SJCRH30 (cell line): ENCODE results near the gene STAT5B. TPM values are rescaled to one million over a fixed set of nuclear protein-coding genes. Genes with fewer than 3 reads are reported as not detected.
"Not testable (repeated sequence)": the region's sequence is repeated elsewhere in the genome, so short reads cannot be mapped to it uniquely, and the experiment has no call there.

Source experiments
- DNase-seq, 2 experiments: peaks; one replicate each; pipeline ENCODE4 v3.0.0-alpha.2; 2015 to 2020
- H3K27ac ChIP-seq: fragments of 250-450 bp; sonication (Bioruptor Pico); 2 replicates; pipeline ENCODE4 v1.5.1; 2020; ENCODE audit warnings: mild to moderate bottlenecking, moderate library complexity
- H3K27me3 ChIP-seq: fragments of 250-450 bp; sonication (Bioruptor Pico); 2 replicates; pipeline ENCODE4 v1.5.1; 2020; ENCODE audit warnings: mild to moderate bottlenecking, moderate library complexity
- H3K36me3 ChIP-seq: fragments of 250-450 bp; sonication (Bioruptor Pico); 2 replicates; pipeline ENCODE4 v1.5.1; 2020; ENCODE audit warnings: mild to moderate bottlenecking, moderate library complexity
- H3K4me1 ChIP-seq: fragments of 250-450 bp; sonication (Bioruptor Pico); 2 replicates; pipeline ENCODE4 v1.5.1; 2020; ENCODE audit warnings: mild to moderate bottlenecking, moderate library complexity
- H3K4me3 ChIP-seq: fragments of 250-450 bp; sonication (Bioruptor Pico); 2 replicates; pipeline ENCODE4 v1.5.1; 2020; ENCODE audit warnings: mild to moderate bottlenecking, moderate library complexity
- H3K9me3 ChIP-seq: fragments of 250-450 bp; sonication (Bioruptor Pico); replicated peaks from 2 replicates; pipeline ENCODE4 v1.5.1; 2020; ENCODE audit warnings: mild to moderate bottlenecking, moderate library complexity
- total RNA-seq: library from RNA; depleted of rRNA; stranded (reverse); fragments of >200 nt; shearing (Covaris generic); gene quantifications from 2 replicates; pipeline ENCODE4 v1.2.3, GENCODE V29; 2014; rRNA removed

STAT5B gene
- 25.7 and 31.1 TPM in 2 replicates for total RNA-seq

- H3K9me3 ChIP-seq, result no peaks in the 10 kb centered on the region
- no peaks in the 10 kb centered on the region for H3K36me3 ChIP-seq
- H3K27me3 ChIP-seq, result peaks cover 10% of the 10 kb centered on the region
- DNase-seq, result peak; percentile 51 to 67
- no peak within 1 kb of the TSS for H3K27ac ChIP-seq
- H3K4me3 ChIP-seq, result peak within 1 kb of the TSS; percentile 88
- peaks cover 15% of the 10 kb centered on the region for H3K4me1 ChIP-seq
Observed at GRCh38 chr17:42276359-42276608, at the start of gene STAT5B. TSS of gene STAT5B (minus strand) at chr17:42276391. CDS start at chr17:42232127, 44,264 bp downstream.

GRCh38 chr17:42325026-42325425, 48.8 kb upstream of the STAT5B start:
- peaks cover 31% of the 10 kb centered on the region for H3K36me3 ChIP-seq
- H3K4me3 ChIP-seq, result no peak overlapping the region
- H3K9me3 ChIP-seq, result no peaks in the 10 kb centered on the region
- no peak overlapping the region for H3K27ac ChIP-seq
- no peak for DNase-seq
- no peaks in the 10 kb centered on the region for H3K27me3 ChIP-seq
- H3K4me1 ChIP-seq, result peaks cover 20% of the 10 kb centered on the region

- Histone ChIP-seq H3K4me1 (peaks cover 4% of the 10 kb centered on the region), H3K27ac (no peak overlapping the region), H3K9me3 (no peaks in the 10 kb centered on the region), H3K27me3 (no peaks in the 10 kb centered on the region), H3K36me3 (peaks cover 39% of the 10 kb centered on the region), H3K4me3 (no peak overlapping the region)
- no peak for DNase-seq
Observed at GRCh38 chr17:42323268-42323773, 47.1 kb upstream of the STAT5B start.

- no peak overlapping the region for H3K4me3 ChIP-seq
- H3K27me3 ChIP-seq, result no peaks in the 10 kb centered on the region
- no peak overlapping the region for H3K27ac ChIP-seq
- peaks cover 39% of the 10 kb centered on the region for H3K36me3 ChIP-seq
- H3K9me3 ChIP-seq, result no peaks in the 10 kb centered on the region
- no peaks in the 10 kb centered on the region for H3K4me1 ChIP-seq
- peak; percentile 94 to 95 for DNase-seq
Observed at GRCh38 chr17:42322382-42323267, 46.4 kb upstream of the STAT5B start.

GRCh38 chr17:42321555-42321954, 45.4 kb upstream of the STAT5B start:
- no peaks in the 10 kb centered on the region for H3K9me3 ChIP-seq
- no peaks in the 10 kb centered on the region for H3K4me1 ChIP-seq
- H3K4me3 ChIP-seq, result no peak overlapping the region
- DNase-seq, result no peak
- H3K36me3 ChIP-seq, result peaks cover 33% of the 10 kb centered on the region
- no peak overlapping the region for H3K27ac ChIP-seq
- no peaks in the 10 kb centered on the region for H3K27me3 ChIP-seq

GRCh38 chr17:42317967-42318366, 41.8 kb upstream of the STAT5B start:
- DNase-seq, H3K27ac ChIP-seq, H3K4me3 ChIP-seq, H3K9me3 ChIP-seq, H3K27me3 ChIP-seq, H3K4me1 ChIP-seq: not testable (repeated sequence)
- H3K36me3 ChIP-seq, result peaks cover 35% of the 10 kb centered on the region

GRCh38 chr17:42317266-42317845, 41.2 kb upstream of the STAT5B start:
- Histone ChIP-seq H3K36me3 (peaks cover 32% of the 10 kb centered on the region), H3K27ac (no peak overlapping the region), H3K4me1 (no peaks in the 10 kb centered on the region), H3K9me3 (no peaks in the 10 kb centered on the region), H3K27me3 (no peaks in the 10 kb centered on the region), H3K4me3 (no peak overlapping the region)
- no peak for DNase-seq

- no peaks in the 10 kb centered on the region for H3K27me3 ChIP-seq
- no peaks in the 10 kb centered on the region for H3K9me3 ChIP-seq
- no peak overlapping the region for H3K27ac ChIP-seq
- no peak for DNase-seq
- H3K4me1 ChIP-seq, result peaks cover 3% of the 10 kb centered on the region
- H3K4me3 ChIP-seq, result no peak overlapping the region
- H3K36me3 ChIP-seq, result peaks cover 26% of the 10 kb centered on the region
Observed at GRCh38 chr17:42316755-42317154, 40.6 kb upstream of the STAT5B start.

GRCh38 chr17:42315402-42316156, 39.4 kb upstream of the STAT5B start:
- peaks cover 24% of the 10 kb centered on the region for H3K36me3 ChIP-seq
- H3K4me1 ChIP-seq, result peaks cover 12% of the 10 kb centered on the region
- no peak overlapping the region for H3K4me3 ChIP-seq
- DNase-seq, result no peak
- H3K9me3 ChIP-seq, result no peaks in the 10 kb centered on the region
- no peaks in the 10 kb centered on the region for H3K27me3 ChIP-seq
- no peak overlapping the region for H3K27ac ChIP-seq

GRCh38 chr17:42313773-42314566, 37.8 kb upstream of the STAT5B start:
- no peaks in the 10 kb centered on the region for H3K9me3 ChIP-seq
- peaks cover 12% of the 10 kb centered on the region for H3K4me1 ChIP-seq
- no peaks in the 10 kb centered on the region for H3K27me3 ChIP-seq
- H3K27ac ChIP-seq, result no peak overlapping the region
- DNase-seq, result no peak
- no peak overlapping the region for H3K4me3 ChIP-seq
- peaks cover 21% of the 10 kb centered on the region; the same call in 1 of the 2 replicates for H3K36me3 ChIP-seq

GRCh38 chr17:42313389-42313772, 37.2 kb upstream of the STAT5B start:
- H3K4me3 ChIP-seq, result no peak overlapping the region
- no peak overlapping the region for H3K27ac ChIP-seq
- H3K9me3 ChIP-seq, result no peaks in the 10 kb centered on the region
- H3K27me3 ChIP-seq, result no peaks in the 10 kb centered on the region
- DNase-seq, result no peak
- peaks cover 12% of the 10 kb centered on the region for H3K4me1 ChIP-seq
- peaks cover 17% of the 10 kb centered on the region; the same call in 1 of the 2 replicates for H3K36me3 ChIP-seq

GRCh38 chr17:42312285-42313130, 36.3 kb upstream of the STAT5B start:
- Histone ChIP-seq H3K9me3 (no peaks in the 10 kb centered on the region), H3K4me3 (peak overlapping the region; percentile 15; the same call in 1 of the 2 replicates), H3K36me3 (peaks cover 16% of the 10 kb centered on the region; the same call in 1 of the 2 replicates), H3K27me3 (no peaks in the 10 kb centered on the region), H3K4me1 (peaks cover 12% of the 10 kb centered on the region), H3K27ac (peak overlapping the region; percentile 51)
- peak; percentile 93 to 96 for DNase-seq

- Histone ChIP-seq H3K27ac (peak overlapping the region; percentile 51), H3K9me3 (no peaks in the 10 kb centered on the region), H3K4me1 (peaks cover 12% of the 10 kb centered on the region), H3K27me3 (no peaks in the 10 kb centered on the region), H3K36me3 (peaks cover 16% of the 10 kb centered on the region; the same call in 1 of the 2 replicates), H3K4me3 (peak overlapping the region; percentile 12)
- DNase-seq, result no peak
Observed at GRCh38 chr17:42312035-42312284, 35.8 kb upstream of the STAT5B start.
